ENCODE data around the gene TRIL. TPM values are rescaled to one million over a fixed set of nuclear protein-coding genes. Genes with fewer than 3 reads are reported as not detected.

The TRIL gene
- total RNA-seq, 4 donors from 2014 or later, result 1.3 to 9.4 (median 5.5) TPM

- Histone ChIP-seq H3K36me3 (no peaks in the 10 kb centered on the region), H3K27me3 (peaks cover 0 to 6% (median 0%) of the 10 kb centered on the region in 4 donors), H3K4me3 (no peak overlapping the region), H3K9me3 (no peaks in the 10 kb centered on the region), H3K27ac (replicated peaks in 1 of 4) (no peak overlapping the region), H3K4me1 (peaks cover 15 to 31% (median 24%) of the 10 kb centered on the region in 4 donors)
- DNase-seq (ENCODE audit: extremely low spot score), result no peak
- TF ChIP-seq EP300 (IDR thresholded peaks at IDR 0.05) (no peak), CTCF (IDR thresholded peaks at IDR 0.05) (peak; percentile 81 to 87 (median 85))
- intact Hi-C loops (cut with DNase I), result no loop called here
- 5% methylated on average over 7 of the region's 7 CpGs for WGBS
Observed at GRCh38 chr7:28922624-28923331, 35.4 kb downstream of the TRIL start.

- DNase-seq (ENCODE audit: extremely low spot score), result no peak
- Histone ChIP-seq H3K36me3 (no peaks in the 10 kb centered on the region), H3K4me1 (peaks cover 11 to 26% (median 19%) of the 10 kb centered on the region in 4 donors), H3K27me3 (peaks cover 0 to 6% (median 0%) of the 10 kb centered on the region in 4 donors), H3K9me3 (no peaks in the 10 kb centered on the region), H3K4me3 (no peak overlapping the region), H3K27ac (replicated peaks in 1 of 4) (no peak overlapping the region)
- TF ChIP-seq POLR2A (IDR thresholded peaks at IDR 0.05; ENCODE audit: low read depth), result no peak
- no peak for TF ChIP-seq EP300 (IDR thresholded peaks at IDR 0.05)
- TF ChIP-seq CTCF (IDR thresholded peaks at IDR 0.05), result peak; percentile 85 to 92 (median 91)
- intact Hi-C loops (cut with DNase I), result no loop called here
- WGBS, result 4% methylated on average over 4 of the region's 4 CpGs
Observed at GRCh38 chr7:28921822-28922221, 36.3 kb downstream of the TRIL start.

GRCh38 chr7:28920424-28920823, 37.7 kb downstream of the TRIL start:
- TF ChIP-seq POLR2AphosphoS5 (IDR thresholded peaks at IDR 0.05) (no peak), EP300 (IDR thresholded peaks at IDR 0.05) (no peak), CTCF (IDR thresholded peaks at IDR 0.05) (no peak), POLR2A (IDR thresholded peaks at IDR 0.05; ENCODE audit: low read depth) (no peak)
- DNase-seq (ENCODE audit: extremely low spot score), result no peak
- Histone ChIP-seq H3K27me3 (no peaks in the 10 kb centered on the region), H3K4me3 (no peak overlapping the region), H3K27ac (replicated peaks in 1 of 4) (no peak overlapping the region), H3K9me3 (no peaks in the 10 kb centered on the region), H3K4me1 (peaks cover 11 to 20% (median 13%) of the 10 kb centered on the region in 4 donors), H3K36me3 (no peaks in the 10 kb centered on the region)
- intact Hi-C loops (cut with DNase I), result no loop called here
- WGBS, result 88% methylated on average over 6 of the region's 6 CpGs

- Histone ChIP-seq H3K4me3 (no peak overlapping the region), H3K27me3 (no peaks in the 10 kb centered on the region), H3K36me3 (no peaks in the 10 kb centered on the region), H3K4me1 (peaks cover 11 to 20% (median 13%) of the 10 kb centered on the region in 4 donors), H3K9me3 (no peaks in the 10 kb centered on the region), H3K27ac (replicated peaks in 1 of 4) (no peak overlapping the region)
- no peak for DNase-seq (ENCODE audit: extremely low spot score)
- WGBS, result 48% methylated on average over 9 of the region's 9 CpGs
- intact Hi-C loops (cut with DNase I), result no loop called here
- TF ChIP-seq POLR2AphosphoS5 (IDR thresholded peaks at IDR 0.05) (no peak), EP300 (IDR thresholded peaks at IDR 0.05) (no peak), POLR2A (IDR thresholded peaks at IDR 0.05; ENCODE audit: low read depth) (no peak), CTCF (IDR thresholded peaks at IDR 0.05) (no peak)
Observed at GRCh38 chr7:28919510-28919909, 38.6 kb downstream of the TRIL start.

- intact Hi-C loops (cut with DNase I), result no loop called here
- Histone ChIP-seq H3K9me3 (peaks cover 0 to 13% (median 8%) of the 10 kb centered on the region in 4 donors), H3K27ac (replicated peaks in 1 of 4) (no peak overlapping the region), H3K27me3 (no peaks in the 10 kb centered on the region), H3K36me3 (no peaks in the 10 kb centered on the region), H3K4me3 (no peak overlapping the region), H3K4me1 (peaks cover 0 to 11% (median 8%) of the 10 kb centered on the region in 4 donors)
- TF ChIP-seq POLR2AphosphoS5 (IDR thresholded peaks at IDR 0.05), result no peak
- no peak for TF ChIP-seq EP300 (IDR thresholded peaks at IDR 0.05)
- TF ChIP-seq POLR2A (IDR thresholded peaks at IDR 0.05; ENCODE audit: low read depth), result no peak
- no peak for TF ChIP-seq CTCF (IDR thresholded peaks at IDR 0.05)
- no peak for DNase-seq (ENCODE audit: extremely low spot score)
- 84% methylated on average over 5 of the region's 5 CpGs for WGBS
Observed at GRCh38 chr7:28908775-28909174, 49.4 kb downstream of the TRIL start.

Measured in esophagus muscularis mucosa (tissue), 4 donors.